ENCODE results near the gene RALB.

The RALB gene

GRCh38 chr2:120220756-120221155, 31.9 kb upstream of the RALB start:
- DNase-seq = no peak
- H2BK12ac ChIP-seq (ENCODE audit: low read length) = no peak overlapping the region
- peaks cover 8% of the 10 kb centered on the region for H3K79me1 ChIP-seq (ENCODE audit: low read length)
- H3K27ac ChIP-seq (ENCODE audit: low read depth, low read length) = no peak overlapping the region
- H4K12ac ChIP-seq (ENCODE audit: low read depth, low read length) = no peak overlapping the region
- H3K4me3 ChIP-seq (ENCODE audit: low read depth, low read length) = no peak overlapping the region
- no peak overlapping the region for H3K23ac ChIP-seq (ENCODE audit: low read length)
- no peak overlapping the region for H4K91ac ChIP-seq (ENCODE audit: low read depth, low read length)
- no peak overlapping the region for H2AFZ ChIP-seq (ENCODE audit: insufficient read depth, low read length, poor library complexity)
- H4K8ac ChIP-seq (ENCODE audit: low read depth, low read length) = no peak overlapping the region
- WGBS (ENCODE audit: extremely low coverage, insufficient coverage, insufficient read length) = no CpG with 5 or more reads among the region's 2 CpGs
- H3K4me1 ChIP-seq (ENCODE audit: control insufficient read depth in 1 of 2, insufficient read depth in 2 of 2, low read length in 2 of 2) = peaks cover 11 to 12% of the 10 kb centered on the region in 2 experiments
- H3K18ac ChIP-seq (ENCODE audit: low read length) = no peak overlapping the region
- no peak overlapping the region for H2BK5ac ChIP-seq (ENCODE audit: low read depth, low read length, poor library complexity)
- H3K4me2 ChIP-seq (ENCODE audit: low read length) = no peak overlapping the region
- H3K79me2 ChIP-seq (ENCODE audit: control insufficient read depth, insufficient read depth, low read length, poor library complexity) = peaks cover 4% of the 10 kb centered on the region
- no peak overlapping the region for H3K9ac ChIP-seq (ENCODE audit: low read length)
- H3K14ac ChIP-seq (ENCODE audit: low read length) = no peak overlapping the region
- no peak overlapping the region for H2BK120ac ChIP-seq (ENCODE audit: insufficient read depth, low read length, poor library complexity)
- H3K9me3 ChIP-seq (ENCODE audit: insufficient read depth, low read depth, low read length) = peaks cover 7% of the 10 kb centered on the region
- peaks cover 2% of the 10 kb centered on the region for H3K27me3 ChIP-seq (ENCODE audit: insufficient read depth, low read length)
- H2AK5ac ChIP-seq (ENCODE audit: low read length) = no peak overlapping the region
- H3K36me3 ChIP-seq (ENCODE audit: control insufficient read depth in 1 of 2, insufficient read depth in 2 of 2, low read length in 2 of 2) = no peaks in the 10 kb centered on the region
- no peak overlapping the region for H3K4ac ChIP-seq (ENCODE audit: low read depth, low read length)

GRCh38 chr2:120221616-120222015, 31.0 kb upstream of the RALB start:
- H4K12ac ChIP-seq (ENCODE audit: low read depth, low read length) = no peak overlapping the region
- H3K4ac ChIP-seq (ENCODE audit: low read depth, low read length) = no peak overlapping the region
- H2AFZ ChIP-seq (ENCODE audit: insufficient read depth, low read length, poor library complexity) = no peak overlapping the region
- H3K9ac ChIP-seq (ENCODE audit: low read length) = no peak overlapping the region
- no peak overlapping the region for H3K27ac ChIP-seq (ENCODE audit: low read depth, low read length)
- peaks cover 11 to 12% of the 10 kb centered on the region in 2 experiments for H3K4me1 ChIP-seq (ENCODE audit: control insufficient read depth in 1 of 2, insufficient read depth in 2 of 2, low read length in 2 of 2)
- H2BK5ac ChIP-seq (ENCODE audit: low read depth, low read length, poor library complexity) = no peak overlapping the region
- H4K8ac ChIP-seq (ENCODE audit: low read depth, low read length) = no peak overlapping the region
- no peak overlapping the region for H2AK5ac ChIP-seq (ENCODE audit: low read length)
- H3K79me1 ChIP-seq (ENCODE audit: low read length) = peaks cover 8% of the 10 kb centered on the region
- H3K14ac ChIP-seq (ENCODE audit: low read length) = no peak overlapping the region
- H3K18ac ChIP-seq (ENCODE audit: low read length) = no peak overlapping the region
- no peak overlapping the region for H2BK120ac ChIP-seq (ENCODE audit: insufficient read depth, low read length, poor library complexity)
- no peak overlapping the region for H3K4me3 ChIP-seq (ENCODE audit: low read depth, low read length)
- no peaks in the 10 kb centered on the region for H3K36me3 ChIP-seq (ENCODE audit: control insufficient read depth in 1 of 2, insufficient read depth in 2 of 2, low read length in 2 of 2)
- peaks cover 4% of the 10 kb centered on the region for H3K79me2 ChIP-seq (ENCODE audit: control insufficient read depth, insufficient read depth, low read length, poor library complexity)
- no peak for DNase-seq
- H2BK12ac ChIP-seq (ENCODE audit: low read length) = no peak overlapping the region
- H3K4me2 ChIP-seq (ENCODE audit: low read length) = no peak overlapping the region
- no CpG with 5 or more reads among the region's 8 CpGs for WGBS (ENCODE audit: extremely low coverage, insufficient coverage, insufficient read length)
- no peak overlapping the region for H4K91ac ChIP-seq (ENCODE audit: low read depth, low read length)
- H3K27me3 ChIP-seq (ENCODE audit: insufficient read depth, low read length) = peaks cover 2% of the 10 kb centered on the region
- peaks cover 7% of the 10 kb centered on the region for H3K9me3 ChIP-seq (ENCODE audit: insufficient read depth, low read depth, low read length)
- H3K23ac ChIP-seq (ENCODE audit: low read length) = no peak overlapping the region

GRCh38 chr2:120222186-120223033, 30.2 kb upstream of the RALB start:
- no peaks in the 10 kb centered on the region for H3K36me3 ChIP-seq (ENCODE audit: control insufficient read depth in 1 of 2, insufficient read depth in 2 of 2, low read length in 2 of 2)
- DNase-seq = no peak
- H3K4ac ChIP-seq (ENCODE audit: low read depth, low read length) = peak overlapping the region; percentile 77

GRCh38 chr2:120223034-120223912, 29.4 kb upstream of the RALB start, which contains the start of gene TMEM185B:
TSS of gene TMEM185B (minus strand) at chr2:120223400. CDS start at chr2:120222976, 424 bp downstream.
- Histone ChIP-seq H4K8ac (ENCODE audit: low read depth, low read length) (peak within 1 kb of the TSS; percentile 95), H2BK5ac (ENCODE audit: low read depth, low read length, poor library complexity) (peak within 1 kb of the TSS; percentile 69), H4K91ac (ENCODE audit: low read depth, low read length) (peak within 1 kb of the TSS; percentile 95), H4K12ac (ENCODE audit: low read depth, low read length) (peak within 1 kb of the TSS; percentile 85), H3K4ac (ENCODE audit: low read depth, low read length) (peak within 1 kb of the TSS; percentile 77), H3K36me3 (ENCODE audit: control insufficient read depth in 1 of 2, insufficient read depth in 2 of 2, low read length in 2 of 2) (no peaks in the 10 kb centered on the region), H3K79me2 (ENCODE audit: control insufficient read depth, insufficient read depth, low read length, poor library complexity) (peaks cover 4% of the 10 kb centered on the region), H3K79me1 (ENCODE audit: low read length) (peaks cover 8% of the 10 kb centered on the region), H3K23ac (ENCODE audit: low read length) (no peak within 1 kb of the TSS), H3K4me1 (ENCODE audit: control insufficient read depth in 1 of 2, insufficient read depth in 2 of 2, low read length in 2 of 2) (peaks cover 11 to 12% of the 10 kb centered on the region in 2 experiments), H3K4me3 (ENCODE audit: low read depth, low read length) (peak within 1 kb of the TSS; percentile 73), H3K27ac (ENCODE audit: low read depth, low read length) (no peak within 1 kb of the TSS), H2BK120ac (ENCODE audit: insufficient read depth, low read length, poor library complexity) (peak within 1 kb of the TSS; percentile 93), H3K14ac (ENCODE audit: low read length) (peak within 1 kb of the TSS; percentile 89), H2AFZ (ENCODE audit: insufficient read depth, low read length, poor library complexity) (peak within 1 kb of the TSS; percentile 95), H3K27me3 (ENCODE audit: insufficient read depth, low read length) (peaks cover 2% of the 10 kb centered on the region), H3K18ac (ENCODE audit: low read length) (peak within 1 kb of the TSS; percentile 91), H3K9ac (ENCODE audit: low read length) (peak within 1 kb of the TSS; percentile 64), H2AK5ac (ENCODE audit: low read length) (no peak within 1 kb of the TSS), H3K9me3 (ENCODE audit: insufficient read depth, low read depth, low read length) (peaks cover 11% of the 10 kb centered on the region), H3K4me2 (ENCODE audit: low read length) (peak within 1 kb of the TSS; percentile 81), H2BK12ac (ENCODE audit: low read length) (peak within 1 kb of the TSS; percentile 29)
- peak; percentile 75 to 88 for DNase-seq
- WGBS (ENCODE audit: extremely low coverage, insufficient coverage, insufficient read length) = no CpG with 5 or more reads among the region's 108 CpGs

More at GRCh38 chr2:120222186-120223033, 30.2 kb upstream of the RALB start:
- peaks cover 11 to 12% of the 10 kb centered on the region in 2 experiments for H3K4me1 ChIP-seq (ENCODE audit: control insufficient read depth in 1 of 2, insufficient read depth in 2 of 2, low read length in 2 of 2)
- H3K9me3 ChIP-seq (ENCODE audit: insufficient read depth, low read depth, low read length) = peaks cover 7% of the 10 kb centered on the region
- no CpG with 5 or more reads among the region's 49 CpGs for WGBS (ENCODE audit: extremely low coverage, insufficient coverage, insufficient read length)
- peaks cover 2% of the 10 kb centered on the region for H3K27me3 ChIP-seq (ENCODE audit: insufficient read depth, low read length)
- peak overlapping the region; percentile 73 for H3K4me3 ChIP-seq (ENCODE audit: low read depth, low read length)
- H2AK5ac ChIP-seq (ENCODE audit: low read length) = no peak overlapping the region
- peak overlapping the region; percentile 95 for H2AFZ ChIP-seq (ENCODE audit: insufficient read depth, low read length, poor library complexity)
- peak overlapping the region; percentile 91 for H3K18ac ChIP-seq (ENCODE audit: low read length)
- peaks cover 8% of the 10 kb centered on the region for H3K79me1 ChIP-seq (ENCODE audit: low read length)
- H3K4me2 ChIP-seq (ENCODE audit: low read length) = peak overlapping the region; percentile 81
- no peak overlapping the region for H2BK12ac ChIP-seq (ENCODE audit: low read length)
- no peak overlapping the region for H3K23ac ChIP-seq (ENCODE audit: low read length)
- no peak overlapping the region for H3K27ac ChIP-seq (ENCODE audit: low read depth, low read length)
- H3K9ac ChIP-seq (ENCODE audit: low read length) = no peak overlapping the region
- peak overlapping the region; percentile 95 for H4K8ac ChIP-seq (ENCODE audit: low read depth, low read length)
- H2BK5ac ChIP-seq (ENCODE audit: low read depth, low read length, poor library complexity) = no peak overlapping the region
- peak overlapping the region; percentile 95 for H4K91ac ChIP-seq (ENCODE audit: low read depth, low read length)
- H3K14ac ChIP-seq (ENCODE audit: low read length) = peak overlapping the region; percentile 89
- peak overlapping the region; percentile 93 for H2BK120ac ChIP-seq (ENCODE audit: insufficient read depth, low read length, poor library complexity)
- peaks cover 4% of the 10 kb centered on the region for H3K79me2 ChIP-seq (ENCODE audit: control insufficient read depth, insufficient read depth, low read length, poor library complexity)
- peak overlapping the region; percentile 85 for H4K12ac ChIP-seq (ENCODE audit: low read depth, low read length)

Data from trophoblast cell (in vitro differentiated cells and primary cell).